Myocyte (in vitro differentiated cells): ENCODE measurements around the gene MAP6. TPM values are rescaled to one million over a fixed set of nuclear protein-coding genes. Genes with fewer than 3 reads are reported as not detected.
"Not testable (repeated sequence)": the region's sequence is repeated elsewhere in the genome, so short reads cannot be mapped to it uniquely, and the experiment has no call there.

ENCODE experiments used
- DNase-seq: peaks from one replicate; pipeline ENCODE4 v3.0.0-alpha.2; 2012; ENCODE audit warnings: low read depth
- total RNA-seq: library from RNA; depleted of rRNA; stranded (reverse); fragments of >200 nt; gene quantifications from 2 replicates; pipeline ENCODE4 v1.2.3, GENCODE V29; 2014

Gene MAP6
- total RNA-seq, 1 donor from 2014 or later, result 0.21 TPM

- DNase-seq, result no peak
Observed at GRCh38 chr11:75593286-75593915, 75.4 kb downstream of the MAP6 start.

GRCh38 chr11:75592715-75593114 is 76.1 kb downstream of the MAP6 start:
- DNase-seq, result peak; percentile 73

GRCh38 chr11:75591966-75592365 is 76.9 kb downstream of the MAP6 start:
- no peak for DNase-seq

GRCh38 chr11:75591371-75591770 is 77.5 kb downstream of the MAP6 start:
- DNase-seq, result peak; percentile 90

- DNase-seq, result peak; percentile 51
Observed at GRCh38 chr11:75589933-75590332, 78.9 kb downstream of the MAP6 start.

- no peak for DNase-seq
Observed at GRCh38 chr11:75589051-75589450, 79.8 kb downstream of the MAP6 start.

- DNase-seq, result no peak
Observed at GRCh38 chr11:75588051-75588481, 80.8 kb downstream of the MAP6 start.

GRCh38 chr11:75586395-75586794 is 82.4 kb downstream of the MAP6 start:
- no peak for DNase-seq

- DNase-seq, result no peak
Observed at GRCh38 chr11:75585293-75585670, 83.6 kb downstream of the MAP6 start.

- not testable (repeated sequence) for DNase-seq
Observed at GRCh38 chr11:75584659-75585292, 84.1 kb downstream of the MAP6 start.

GRCh38 chr11:75583718-75584658 is 84.8 kb downstream of the MAP6 start:
- peak; percentile 75 for DNase-seq

- DNase-seq, result peak; percentile 84
Observed at GRCh38 chr11:75582895-75583717, 85.7 kb downstream of the MAP6 start.

- no peak for DNase-seq
Observed at GRCh38 chr11:75582506-75582894, 86.3 kb downstream of the MAP6 start.

GRCh38 chr11:75579841-75580240 is 89.0 kb downstream of the MAP6 start:
- DNase-seq, result no peak

- DNase-seq, result no peak
Observed at GRCh38 chr11:75578977-75579376, 89.9 kb downstream of the MAP6 start.

- DNase-seq, result no peak
Observed at GRCh38 chr11:75577207-75577606, 91.6 kb downstream of the MAP6 start.

- DNase-seq, result no peak
Observed at GRCh38 chr11:75576499-75576918, 92.3 kb downstream of the MAP6 start.

- DNase-seq, result no peak
Observed at GRCh38 chr11:75576017-75576416, 92.8 kb downstream of the MAP6 start.

GRCh38 chr11:75574698-75575602 is 93.9 kb downstream of the MAP6 start:
- no peak for DNase-seq

- DNase-seq, result no peak
Observed at GRCh38 chr11:75572744-75573143, 96.1 kb downstream of the MAP6 start.
